ENCODE measurements around the gene FOXN1.
"Not testable (repeated sequence)": the region's sequence is repeated elsewhere in the genome, so short reads cannot be mapped to it uniquely, and the experiment has no call there.

The FOXN1 gene, protein sequence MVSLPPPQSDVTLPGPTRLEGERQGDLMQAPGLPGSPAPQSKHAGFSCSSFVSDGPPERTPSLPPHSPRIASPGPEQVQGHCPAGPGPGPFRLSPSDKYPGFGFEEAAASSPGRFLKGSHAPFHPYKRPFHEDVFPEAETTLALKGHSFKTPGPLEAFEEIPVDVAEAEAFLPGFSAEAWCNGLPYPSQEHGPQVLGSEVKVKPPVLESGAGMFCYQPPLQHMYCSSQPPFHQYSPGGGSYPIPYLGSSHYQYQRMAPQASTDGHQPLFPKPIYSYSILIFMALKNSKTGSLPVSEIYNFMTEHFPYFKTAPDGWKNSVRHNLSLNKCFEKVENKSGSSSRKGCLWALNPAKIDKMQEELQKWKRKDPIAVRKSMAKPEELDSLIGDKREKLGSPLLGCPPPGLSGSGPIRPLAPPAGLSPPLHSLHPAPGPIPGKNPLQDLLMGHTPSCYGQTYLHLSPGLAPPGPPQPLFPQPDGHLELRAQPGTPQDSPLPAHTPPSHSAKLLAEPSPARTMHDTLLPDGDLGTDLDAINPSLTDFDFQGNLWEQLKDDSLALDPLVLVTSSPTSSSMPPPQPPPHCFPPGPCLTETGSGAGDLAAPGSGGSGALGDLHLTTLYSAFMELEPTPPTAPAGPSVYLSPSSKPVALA

DNA sequence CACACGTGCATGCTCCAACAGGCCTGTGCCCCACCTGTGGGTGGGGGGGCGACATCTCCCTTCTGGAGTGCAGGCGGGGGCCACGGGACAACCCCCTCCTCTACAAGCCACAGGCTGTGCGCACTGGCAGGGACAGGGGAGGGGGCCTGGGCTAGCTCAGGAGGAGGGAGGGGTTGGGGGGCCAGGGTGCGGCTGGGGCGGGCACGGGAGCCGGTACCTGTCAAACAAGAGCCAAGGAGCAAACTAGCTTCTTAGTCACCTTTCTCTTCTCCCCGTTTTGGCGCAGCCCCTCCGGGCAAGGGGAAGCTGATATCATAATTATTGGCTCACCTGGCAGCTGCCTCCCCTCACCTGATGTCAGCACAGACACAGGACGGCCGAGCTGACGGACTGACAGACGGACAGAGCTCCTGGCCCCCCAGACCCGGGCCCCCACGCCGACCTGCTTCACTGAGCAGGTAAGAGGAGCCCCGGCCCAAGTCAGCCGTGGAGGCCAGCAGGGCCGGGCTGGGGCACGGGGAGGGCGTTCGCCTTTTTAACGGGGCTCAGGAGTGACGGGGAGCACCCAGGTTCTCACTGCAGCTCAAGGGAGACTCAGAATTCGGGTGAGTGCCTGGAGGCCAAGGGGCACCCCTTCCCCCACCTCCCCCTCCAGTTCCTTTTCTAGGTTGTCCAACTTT lies at the start of gene FOXN1:
Gene FOXN1, plus strand, starts transcription at position 363 of the 680 bp plus-strand sequence. CDS start 17,622 bp downstream, outside the sequence.
- DNase-seq (ENCODE audit: low read depth in 2 of 2), result no peak

DNA sequence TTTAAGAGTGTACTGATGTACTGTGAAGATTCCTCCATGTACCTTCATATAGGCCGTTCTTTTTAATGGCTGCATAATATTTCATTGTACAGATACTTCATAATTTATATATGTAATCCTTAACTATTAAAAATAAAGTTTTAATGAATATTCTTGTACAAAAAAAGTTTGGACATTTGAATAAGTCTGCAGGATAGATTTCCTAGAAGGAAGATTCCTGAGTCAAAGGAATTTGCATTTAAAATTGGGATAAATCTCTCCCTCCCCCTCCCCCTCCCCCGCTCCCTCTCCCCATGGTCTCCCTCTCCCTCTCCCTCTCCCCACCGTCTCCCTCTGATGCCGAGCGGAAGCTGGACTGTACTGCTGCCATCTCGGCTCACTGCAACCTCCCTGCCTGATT lies 48.3 kb upstream of the FOXN1 start:
- no peak for DNase-seq (ENCODE audit: low read depth in 2 of 2)

DNA sequence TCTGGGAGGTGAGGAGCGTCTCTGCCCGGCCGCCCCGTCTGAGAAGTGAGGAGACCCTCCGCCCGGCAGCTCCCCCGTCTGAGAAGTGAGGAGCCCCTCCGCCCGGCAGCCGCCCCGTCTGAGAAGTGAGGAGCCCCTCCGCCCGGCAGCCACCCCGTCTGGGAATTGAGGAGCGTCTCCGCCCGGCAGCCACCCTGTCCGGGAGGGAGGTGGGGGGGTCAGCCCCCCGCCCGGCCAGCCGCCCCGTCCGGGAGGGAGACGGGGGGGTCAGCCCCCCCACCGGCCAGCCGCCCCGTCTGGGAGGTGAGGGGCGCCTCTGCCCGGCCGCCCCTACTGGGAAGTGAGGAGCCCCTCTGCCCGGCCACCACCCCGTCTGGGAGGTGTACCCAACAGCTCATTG lies 47.3 kb upstream of the FOXN1 start:
- not testable (repeated sequence) for DNase-seq (ENCODE audit: low read depth in 2 of 2)

DNA sequence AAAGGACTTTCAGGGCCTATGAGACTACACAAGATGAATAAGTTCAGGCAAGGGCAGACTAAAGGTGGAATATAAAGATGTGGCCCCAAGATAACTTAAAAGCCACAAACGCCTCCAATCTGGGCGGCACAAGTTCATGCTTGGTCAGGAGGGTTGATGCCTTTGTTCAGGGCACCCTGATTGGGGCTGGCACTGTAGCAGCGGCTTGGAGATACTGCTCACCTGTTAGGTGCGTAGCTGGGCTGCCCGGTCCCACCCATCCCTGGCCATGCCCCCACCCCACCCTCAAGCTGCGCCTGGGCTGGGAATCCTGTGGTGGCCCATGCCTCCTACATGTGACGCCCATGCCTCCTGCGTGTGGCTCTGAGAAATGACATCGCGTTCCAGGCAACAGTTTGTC lies 45.2 kb upstream of the FOXN1 start:
- DNase-seq (ENCODE audit: low read depth in 2 of 2), result no peak

DNA sequence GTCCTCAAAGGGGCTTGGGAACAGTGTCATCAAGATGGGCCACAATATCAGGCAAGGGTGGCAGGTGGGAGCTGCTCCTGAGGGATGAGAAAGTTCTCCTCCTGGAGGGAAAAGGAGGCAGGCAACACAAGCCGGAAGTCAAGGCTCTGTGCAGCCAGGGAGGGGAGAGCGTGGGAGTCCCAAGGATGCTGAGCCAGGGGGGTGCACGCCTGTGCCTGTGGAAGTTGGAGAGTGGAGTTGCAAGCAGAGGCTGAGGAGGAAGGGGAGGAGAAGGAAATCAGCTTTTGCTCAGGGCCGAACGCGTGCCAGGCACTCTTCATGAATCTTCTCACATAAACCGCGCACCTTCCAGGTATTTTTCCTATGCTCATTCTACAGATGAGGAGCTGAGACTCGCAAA lies 40.1 kb upstream of the FOXN1 start:
- DNase-seq (ENCODE audit: low read depth in 2 of 2), result no peak

DNA sequence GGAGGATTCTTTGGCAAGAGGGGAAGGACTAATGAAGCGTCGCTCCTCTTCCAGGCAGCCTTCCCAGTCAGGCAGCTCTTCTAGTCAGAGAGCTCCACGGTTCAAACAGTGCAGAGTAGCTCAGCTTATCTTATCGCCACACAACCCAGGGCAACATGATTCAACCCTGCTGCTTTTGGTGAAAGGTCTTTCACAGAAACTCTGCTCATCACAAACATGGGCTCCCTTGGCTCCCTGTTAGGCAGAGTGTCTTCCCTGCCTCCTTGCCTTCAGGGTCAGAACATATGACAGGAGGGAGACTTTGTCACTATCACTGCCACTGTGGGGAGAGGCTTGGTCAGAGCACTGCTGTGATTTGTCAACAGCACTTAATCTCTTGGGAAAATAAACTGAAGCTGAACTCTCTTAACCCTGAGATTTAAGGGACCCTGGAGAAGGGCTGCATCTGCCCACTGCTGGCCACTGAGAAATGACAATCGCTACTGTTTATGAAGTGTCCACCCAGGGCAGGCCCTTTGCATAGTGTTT lies 39.6 kb upstream of the FOXN1 start:
- DNase-seq (ENCODE audit: low read depth in 2 of 2), result no peak

DNA sequence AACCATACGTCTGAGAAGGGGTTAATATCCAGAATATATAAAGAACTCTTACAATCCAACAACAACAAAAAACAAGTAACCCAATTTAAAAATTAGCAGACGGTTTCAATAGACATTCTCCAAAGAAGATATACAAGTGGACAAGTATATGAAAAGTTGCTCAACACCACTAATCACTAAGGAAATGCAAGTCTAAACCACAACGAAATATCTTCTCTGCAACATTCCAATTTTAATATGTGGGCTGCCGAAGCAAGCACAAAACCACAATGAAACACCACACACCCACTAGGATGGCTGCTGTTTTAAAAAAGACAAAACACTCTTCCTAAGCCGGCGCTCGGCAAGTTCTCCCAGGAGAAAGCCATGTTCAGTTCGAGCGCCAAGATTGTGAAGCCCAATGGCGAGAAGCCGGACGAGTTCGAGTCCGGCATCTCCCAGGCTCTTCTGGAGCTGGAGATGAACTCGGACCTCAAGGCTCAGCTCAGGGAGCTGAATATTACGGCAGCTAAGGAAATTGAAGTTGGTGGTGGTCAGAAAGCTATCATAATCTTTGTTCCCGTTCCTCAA lies 38.6 kb upstream of the FOXN1 start:
- DNase-seq (ENCODE audit: low read depth in 2 of 2), result no peak

DNA sequence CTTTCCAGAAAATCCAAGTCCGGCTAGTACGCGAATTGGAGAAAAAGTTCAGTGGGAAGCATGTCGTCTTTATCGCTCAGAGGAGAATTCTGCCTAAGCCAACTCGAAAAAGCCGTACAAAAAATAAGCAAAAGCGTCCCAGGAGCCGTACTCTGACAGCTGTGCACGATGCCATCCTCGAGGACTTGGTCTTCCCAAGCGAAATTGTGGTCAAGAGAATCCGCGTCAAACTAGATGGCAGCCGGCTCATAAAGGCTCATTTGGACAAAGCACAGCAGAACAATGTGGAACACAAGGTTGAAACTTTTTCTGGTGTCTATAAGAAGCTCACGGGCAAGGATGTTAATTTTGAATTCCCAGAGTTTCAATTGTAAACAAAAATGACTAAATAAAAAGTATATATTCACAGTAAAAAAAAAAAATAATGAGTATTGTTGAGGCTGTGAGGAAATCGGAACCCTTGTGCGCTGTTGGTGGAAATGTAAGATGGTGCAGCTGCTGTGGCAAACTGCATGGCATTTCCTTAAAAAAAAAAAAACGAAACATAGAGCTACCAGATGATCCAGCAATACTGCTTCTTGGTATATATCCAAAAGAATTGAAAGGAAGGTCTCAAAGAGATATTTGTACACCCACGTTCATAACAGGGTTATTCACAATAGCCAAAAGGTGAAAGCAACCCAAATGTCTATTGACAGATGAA lies 38.0 kb upstream of the FOXN1 start:
- DNase-seq (ENCODE audit: low read depth in 2 of 2), result not testable (repeated sequence)

DNA sequence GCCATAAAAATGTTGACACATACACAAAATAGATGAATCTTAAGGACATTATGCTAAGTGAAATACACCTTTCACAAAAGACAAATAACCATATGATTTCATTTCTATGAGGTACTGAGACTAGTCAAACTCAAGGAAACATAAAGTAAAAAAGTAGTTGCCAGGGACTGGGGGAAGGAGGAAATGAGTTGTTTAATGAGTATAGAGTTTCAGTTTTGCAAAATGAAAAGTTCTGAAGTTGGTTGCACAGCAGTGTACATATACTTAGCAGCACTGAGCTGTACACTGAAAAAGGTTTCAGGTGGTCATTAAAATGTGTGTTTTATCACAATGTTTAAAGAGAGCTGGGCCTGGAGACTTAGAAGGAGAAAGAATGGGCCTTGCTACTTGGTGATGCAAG lies 37.4 kb upstream of the FOXN1 start:
- no peak for DNase-seq (ENCODE audit: low read depth in 2 of 2)

DNA sequence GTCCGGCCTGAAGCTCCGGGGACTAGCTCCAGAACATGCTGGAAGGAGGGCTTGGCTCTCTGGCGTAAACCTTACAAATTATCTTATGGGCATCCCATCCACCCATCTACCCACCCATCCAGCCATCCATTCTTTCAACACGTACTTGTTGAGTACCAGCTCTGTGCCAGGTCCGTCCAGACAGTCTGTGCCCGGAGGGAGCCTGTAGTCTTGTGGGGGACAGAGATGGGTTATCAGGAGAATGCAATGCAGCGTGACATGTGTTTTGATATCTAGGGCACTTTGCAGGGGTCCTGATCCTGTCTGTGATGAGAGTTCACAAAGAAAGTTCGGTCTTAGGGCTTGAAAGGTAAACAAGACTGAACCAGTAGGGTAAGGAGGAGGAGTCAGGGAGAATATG lies 36.8 kb upstream of the FOXN1 start:
- no peak for DNase-seq (ENCODE audit: low read depth in 2 of 2)

DNA sequence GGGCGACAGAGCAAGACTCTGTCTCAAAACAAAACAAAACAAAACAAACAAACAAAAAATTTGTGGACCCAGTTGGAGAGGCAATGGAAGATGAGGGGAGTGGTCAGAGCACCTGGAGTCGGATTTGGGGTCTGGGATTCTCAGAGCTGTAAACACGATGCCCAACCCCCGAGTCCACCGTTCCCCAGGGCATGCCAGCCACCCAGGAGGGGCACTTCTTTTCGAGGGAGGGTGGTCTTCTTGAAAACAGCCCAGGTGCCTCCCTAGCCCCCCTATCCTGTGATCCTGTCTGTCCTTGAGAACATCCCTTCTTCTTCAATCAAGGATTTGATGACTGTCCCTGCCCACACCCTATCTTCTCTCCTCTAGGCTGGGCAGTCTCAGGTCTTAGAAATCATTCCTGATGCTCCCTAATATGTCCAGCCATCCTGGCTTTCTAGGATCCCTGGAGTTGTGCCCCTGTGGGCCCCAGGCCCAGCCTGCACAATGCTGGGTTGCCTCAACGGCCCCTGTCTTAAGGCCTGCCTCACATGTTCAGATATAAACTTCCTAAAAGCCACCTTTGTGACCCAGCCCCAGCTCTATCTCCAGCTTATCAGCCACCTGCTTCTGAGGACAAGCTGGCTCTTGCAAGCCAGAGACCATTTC lies 35.8 kb upstream of the FOXN1 start:
- no peak for DNase-seq (ENCODE audit: low read depth in 2 of 2)

DNA sequence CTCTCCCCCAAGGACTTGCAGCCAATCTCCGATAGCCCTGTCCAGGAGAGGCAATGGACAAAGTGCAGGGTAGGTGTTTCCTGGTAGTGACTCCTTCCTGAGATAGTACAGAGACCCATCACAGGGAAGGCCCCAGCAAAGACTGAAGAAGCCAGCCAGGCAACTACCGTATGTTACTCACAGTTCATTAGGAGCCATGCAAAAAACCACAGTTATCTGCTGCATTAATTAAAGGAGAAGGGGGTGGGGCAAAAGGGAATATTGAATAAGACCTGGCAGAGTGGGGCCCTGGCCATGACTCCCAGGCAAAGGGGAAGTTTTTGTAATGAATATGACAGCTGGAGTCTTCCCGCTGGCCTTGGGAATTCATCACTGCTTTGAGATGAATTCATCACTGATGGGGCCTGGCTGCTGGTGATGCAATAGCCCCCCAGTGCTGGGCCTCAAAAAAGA lies 35.2 kb upstream of the FOXN1 start:
- DNase-seq (ENCODE audit: low read depth in 2 of 2), result no peak

DNA sequence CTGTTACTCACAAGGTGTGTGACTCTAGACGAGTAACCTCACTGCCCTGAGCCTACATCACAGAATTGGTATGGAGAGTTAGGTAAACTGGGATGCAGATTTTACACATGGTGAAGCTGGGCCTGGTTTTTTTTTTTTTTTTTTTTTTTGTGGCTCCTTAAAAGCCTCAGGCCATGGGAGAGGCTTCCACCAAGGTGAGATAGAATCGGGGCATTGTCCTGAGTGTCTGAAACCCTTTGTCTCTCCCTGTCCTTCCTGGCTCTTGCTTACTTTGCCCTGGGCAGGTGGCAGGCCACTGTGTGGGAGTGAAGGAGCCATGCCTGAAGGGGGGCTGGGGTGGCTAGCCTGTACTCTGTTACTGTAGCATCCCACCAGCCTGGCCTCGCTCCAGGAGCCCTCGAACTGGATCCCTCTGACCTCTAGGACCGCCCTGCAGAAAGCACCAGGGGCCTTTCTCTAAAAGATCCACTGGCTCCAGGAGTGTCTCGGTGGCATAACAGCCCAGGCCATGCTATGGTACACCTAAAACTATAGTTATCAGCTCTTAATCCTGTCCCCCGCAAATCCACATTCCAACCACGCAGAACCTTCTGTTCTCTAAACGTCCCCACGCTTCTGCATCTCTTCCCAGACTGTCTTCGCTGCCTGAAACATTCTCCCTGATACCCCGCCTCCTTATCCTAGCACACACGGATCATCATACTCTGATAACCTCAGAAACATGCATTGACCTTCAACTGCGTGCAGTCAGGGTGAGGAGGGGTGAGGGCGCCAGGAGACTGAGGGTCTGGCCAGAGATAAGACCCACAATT lies 34.4 kb upstream of the FOXN1 start:
- no peak for DNase-seq (ENCODE audit: low read depth in 2 of 2)

DNA sequence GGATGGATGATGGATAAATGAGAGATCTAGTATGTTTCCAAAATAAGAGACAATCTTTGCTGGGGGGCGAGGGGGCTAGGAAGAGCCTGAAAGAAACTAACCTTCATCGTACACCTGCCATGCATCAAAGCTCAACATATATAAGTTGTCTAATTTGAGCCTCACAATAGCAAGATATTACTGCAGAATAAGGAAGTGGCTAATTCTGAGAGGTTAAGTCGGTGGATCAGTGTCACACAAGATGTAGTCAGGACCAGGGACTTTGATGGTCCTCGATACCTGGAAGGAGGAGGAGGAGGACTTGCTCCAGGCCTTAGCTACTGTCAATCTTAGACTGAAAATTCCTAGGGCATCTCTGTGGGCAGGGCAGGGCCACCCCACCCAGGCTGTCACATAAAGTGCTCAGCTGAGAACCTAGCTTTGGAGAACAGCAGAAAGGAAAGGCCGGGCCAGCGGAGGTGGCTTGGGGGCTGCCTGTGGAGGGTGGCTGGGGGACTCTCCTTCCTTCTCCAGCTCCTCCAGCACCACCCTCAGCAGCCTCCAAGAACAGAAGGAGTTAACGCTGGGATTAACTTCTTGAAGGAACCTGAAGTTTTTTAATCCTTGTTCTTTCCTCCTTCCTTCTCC lies 33.2 kb upstream of the FOXN1 start:
- no peak for DNase-seq (ENCODE audit: low read depth in 2 of 2)

DNA sequence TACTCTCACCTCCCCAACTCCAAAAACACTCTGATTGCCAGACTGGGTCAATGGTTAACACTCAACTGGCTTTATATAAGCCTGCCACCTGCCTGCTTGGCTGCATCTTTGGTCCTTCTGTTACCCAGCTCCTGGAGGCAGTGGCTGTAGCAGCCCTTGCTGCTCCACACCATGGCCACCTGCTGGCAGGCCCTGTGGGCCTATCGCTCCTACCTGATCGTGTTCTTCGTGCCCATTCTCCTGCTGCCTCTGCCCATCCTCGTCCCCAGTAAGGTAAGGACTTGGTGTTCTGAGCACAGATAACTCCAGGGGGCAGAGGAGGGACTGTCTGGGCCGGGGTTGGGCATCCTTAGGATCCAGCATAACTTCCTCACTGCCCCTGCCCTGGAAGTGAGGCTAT lies 32.6 kb upstream of the FOXN1 start, which contains the start of gene SLC13A2:
Gene SLC13A2, plus strand, starts transcription at position 103 of the 400 bp plus-strand sequence. Its CDS starts 69 bp downstream, at position 172.
- DNase-seq (ENCODE audit: low read depth in 2 of 2), result no peak

DNA sequence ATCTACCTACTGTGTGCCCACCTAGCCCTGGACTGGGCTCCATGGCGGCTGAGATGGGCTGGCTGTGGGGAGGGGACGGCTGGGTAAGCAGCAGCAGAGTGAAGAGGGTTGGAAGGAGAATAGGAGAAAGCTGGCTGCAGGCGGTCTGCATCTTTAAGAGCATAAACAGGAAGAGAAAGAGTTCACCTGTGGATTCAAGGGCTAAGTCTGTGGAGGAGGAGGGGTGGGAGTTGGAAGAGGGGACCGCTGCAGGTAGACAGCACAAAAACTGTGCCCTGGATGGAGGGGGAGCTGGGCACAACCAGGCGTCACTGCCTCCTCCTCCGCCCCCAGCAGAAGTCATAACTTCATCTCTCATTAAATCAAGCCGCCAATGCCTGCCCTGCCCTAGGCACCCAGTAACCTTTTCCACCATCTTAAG lies 32.0 kb upstream of the FOXN1 start:
- DNase-seq (ENCODE audit: low read depth in 2 of 2), result no peak

DNA sequence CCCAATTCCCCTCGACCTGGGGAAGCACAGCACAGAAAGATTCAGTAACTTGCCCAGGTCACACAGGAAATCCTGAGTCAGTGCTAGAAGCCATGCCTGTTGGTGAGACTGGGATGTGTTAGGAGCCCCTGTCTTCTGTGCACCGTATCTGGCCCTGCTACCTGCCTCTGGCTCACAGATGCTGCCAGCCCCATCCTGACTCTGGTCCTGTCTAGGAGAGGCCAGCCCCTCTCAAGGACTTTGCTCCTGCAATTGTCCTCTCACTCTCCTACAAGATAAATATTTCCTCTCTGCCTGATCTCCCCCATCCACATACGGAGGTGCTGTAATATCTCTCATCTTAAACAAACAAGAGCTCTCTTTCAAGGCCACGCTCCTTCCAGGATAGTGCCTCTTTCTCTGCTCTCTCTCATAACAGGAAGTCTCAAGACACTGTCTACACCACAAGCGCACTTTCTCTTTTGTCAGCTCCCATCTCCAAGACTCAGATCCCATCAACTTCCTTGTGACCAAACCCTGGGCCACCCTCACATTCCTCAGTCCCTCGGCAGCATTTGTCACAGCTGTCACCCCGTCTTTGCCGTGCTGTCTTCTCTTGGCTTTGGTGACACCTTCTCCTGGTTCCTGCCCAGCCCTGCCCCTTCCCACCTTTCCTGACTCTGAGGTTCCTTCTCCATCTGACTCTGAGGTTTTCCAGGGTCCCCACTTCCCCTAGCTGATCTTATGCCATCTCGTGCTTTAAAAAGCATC lies 30.8 kb upstream of the FOXN1 start:
- DNase-seq (ENCODE audit: low read depth in 2 of 2), result no peak

DNA sequence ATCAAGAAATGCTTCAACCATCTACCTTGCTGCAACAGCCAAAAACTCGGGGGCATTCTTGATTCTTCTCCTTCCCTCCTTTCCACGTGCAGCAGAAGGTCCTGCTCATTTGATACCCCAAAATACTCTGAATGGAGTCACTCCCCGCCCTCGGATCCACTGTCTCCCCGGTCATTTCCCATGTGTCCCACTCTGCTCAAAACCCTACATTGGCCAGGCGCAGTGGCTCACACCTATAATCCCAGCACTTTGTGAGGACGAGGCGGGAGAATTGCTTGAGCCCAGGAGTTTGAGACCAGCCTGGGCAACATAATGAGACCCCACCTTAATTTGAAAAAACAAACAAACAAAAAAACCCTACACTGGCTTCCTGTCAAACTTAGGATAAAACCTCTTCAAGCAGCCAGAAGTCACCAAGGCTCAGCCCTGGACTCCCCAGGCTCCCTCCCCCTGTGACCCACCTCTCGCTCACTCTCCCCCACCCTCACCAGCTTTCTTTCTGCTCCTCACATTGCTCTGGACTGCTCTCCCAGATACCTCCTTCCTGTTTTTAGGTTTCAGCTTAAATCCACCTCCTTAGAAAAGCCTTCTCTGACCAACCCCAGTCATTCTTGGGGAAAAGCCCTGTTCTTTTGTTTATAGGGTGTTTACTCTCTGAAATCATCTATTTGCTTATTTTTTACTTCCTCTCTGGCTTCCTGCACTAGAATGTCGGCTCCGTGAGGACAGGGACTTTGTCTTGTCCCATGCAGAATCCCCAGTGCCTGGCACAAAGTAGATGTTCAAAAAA lies 29.9 kb upstream of the FOXN1 start:
- no peak for DNase-seq (ENCODE audit: low read depth in 2 of 2)

Measured in stimulated activated CD8-positive, alpha-beta memory T cell treated with anti-CD3 and anti-CD28 coated beads, Interleukin-2, amount 100 ng/mL, for 48 hours (primary cell).